ENCODE data around the gene IGFLR1. TPM values are rescaled to one million over a fixed set of nuclear protein-coding genes. Genes with fewer than 3 reads are reported as not detected.
"Not testable (repeated sequence)": the region's sequence is repeated elsewhere in the genome, so short reads cannot be mapped to it uniquely, and the experiment has no call there.

IGFLR1 gene
- total RNA-seq, 1 donor: 1.9 TPM

DNA sequence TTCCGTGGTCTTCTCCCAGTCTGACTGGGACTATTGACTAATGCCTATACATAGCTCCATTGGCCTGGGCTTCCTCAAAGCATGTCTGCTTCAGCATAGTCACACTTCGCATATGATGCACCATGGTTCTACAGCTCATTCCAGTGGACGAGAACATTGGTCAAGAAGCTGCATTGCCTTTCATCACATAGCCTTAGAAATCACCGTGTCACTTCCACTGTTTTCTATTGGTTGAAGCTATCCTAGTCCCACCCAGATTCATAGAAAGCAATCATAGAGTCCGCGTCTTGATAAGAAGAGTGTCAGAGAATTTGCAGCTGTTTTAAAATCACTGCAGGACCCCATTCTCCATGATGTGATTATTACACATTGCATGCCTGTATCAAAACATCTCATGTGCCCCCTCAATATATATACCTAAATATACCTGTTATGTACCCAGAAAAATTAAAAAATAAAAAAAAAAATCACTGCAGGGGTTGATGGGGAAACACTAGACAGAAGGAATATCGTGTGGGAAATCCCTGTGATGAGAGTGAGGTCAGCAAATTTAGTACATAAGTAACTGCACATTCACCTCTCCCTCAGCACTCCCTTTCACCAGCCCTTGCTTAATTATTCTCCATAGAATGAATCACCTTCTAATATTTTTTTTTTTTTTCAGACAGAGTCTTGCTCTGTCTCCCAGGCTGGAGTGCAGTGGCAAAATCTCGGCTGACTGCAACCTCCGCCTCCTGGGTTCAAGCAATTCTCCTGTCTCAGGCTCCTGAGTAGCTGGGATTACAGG, 31.0 kb upstream of the IGFLR1 start:
- no peak for TF ChIP-seq CTCF (IDR thresholded peaks at IDR 0.05; ENCODE audit: insufficient read depth, low read length)
- DNase-seq (ENCODE audit: low read depth): peak; percentile 15
- H3K4me3 ChIP-seq (ENCODE audit: low read depth, low read length): no peak overlapping the region

GRCh38 chr19:35772362-35772761, 30.1 kb upstream of the IGFLR1 start:
- not testable (repeated sequence) for DNase-seq (ENCODE audit: low read depth); H3K4me3 ChIP-seq (ENCODE audit: low read depth, low read length)

DNA sequence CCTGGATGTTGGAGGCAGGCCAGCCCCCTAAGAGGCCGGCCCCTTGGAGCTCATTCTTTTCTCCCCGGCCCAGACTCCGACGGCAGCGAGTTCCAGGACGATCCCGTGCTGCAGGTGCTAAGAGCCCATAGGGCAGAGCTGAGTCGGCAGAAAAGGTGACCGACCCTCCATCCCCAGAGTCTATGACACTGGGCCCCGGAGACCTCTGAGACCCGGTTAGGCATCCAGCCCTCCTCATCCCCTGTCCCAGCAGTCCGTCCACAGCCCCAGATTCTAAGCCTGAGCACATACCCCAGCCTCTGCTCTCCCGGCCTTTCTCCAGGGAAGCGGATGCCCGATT, 25.8 kb upstream of the IGFLR1 start:
- no peak overlapping the region for H3K4me3 ChIP-seq (ENCODE audit: low read depth, low read length)
- TF ChIP-seq CTCF (IDR thresholded peaks at IDR 0.05; ENCODE audit: insufficient read depth, low read length): no peak
- DNase-seq (ENCODE audit: low read depth): no peak

- DNase-seq (ENCODE audit: low read depth): no peak
- no peak for TF ChIP-seq CTCF (IDR thresholded peaks at IDR 0.05; ENCODE audit: insufficient read depth, low read length)
- H3K4me3 ChIP-seq (ENCODE audit: low read depth, low read length): no peak overlapping the region
Observed at GRCh38 chr19:35767288-35768081, 25.2 kb upstream of the IGFLR1 start.

DNA sequence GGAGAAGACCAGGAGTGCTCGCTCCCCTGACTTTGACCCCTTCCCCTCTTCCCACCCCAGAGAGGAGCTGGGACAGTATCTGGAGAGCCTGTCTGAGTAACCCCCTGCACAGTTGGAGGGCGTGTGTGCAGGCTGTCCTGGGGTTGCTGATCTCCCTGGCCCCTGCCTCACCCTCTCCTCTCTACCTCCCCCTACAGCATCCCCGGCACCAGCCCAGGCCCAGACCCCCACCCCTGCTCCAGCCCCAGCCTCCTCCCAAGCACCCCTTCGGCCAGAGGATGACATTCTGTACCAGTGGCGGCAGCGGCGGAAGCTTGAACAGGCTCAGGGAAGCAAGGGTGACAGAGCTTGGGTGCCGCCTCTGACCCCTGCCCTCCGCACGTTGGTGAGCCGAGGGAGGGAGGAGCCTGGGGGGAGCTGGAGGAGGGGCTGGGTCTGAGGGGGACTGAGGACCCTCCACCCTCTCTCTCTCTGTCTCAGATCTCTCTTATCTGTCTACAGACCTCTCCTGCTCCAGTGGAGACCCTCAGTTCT, 24.4 kb upstream of the IGFLR1 start:
- DNase-seq (ENCODE audit: low read depth): no peak
- TF ChIP-seq CTCF (IDR thresholded peaks at IDR 0.05; ENCODE audit: insufficient read depth, low read length): no peak
- H3K4me3 ChIP-seq (ENCODE audit: low read depth, low read length): no peak overlapping the region

- H3K4me3 ChIP-seq (ENCODE audit: low read depth, low read length): no peak overlapping the region
- DNase-seq (ENCODE audit: low read depth): no peak
- TF ChIP-seq CTCF (IDR thresholded peaks at IDR 0.05; ENCODE audit: insufficient read depth, low read length): no peak
Observed at GRCh38 chr19:35764432-35765315, 22.4 kb upstream of the IGFLR1 start.
